Measurements from ENCODE around the gene MUL1. TPM values are rescaled to one million over a fixed set of nuclear protein-coding genes. Genes with fewer than 3 reads are reported as not detected.

Gene MUL1
- total RNA-seq, 4 donors from 2014 or later: 5.8 to 42.9 (median 28.7) TPM

DNA sequence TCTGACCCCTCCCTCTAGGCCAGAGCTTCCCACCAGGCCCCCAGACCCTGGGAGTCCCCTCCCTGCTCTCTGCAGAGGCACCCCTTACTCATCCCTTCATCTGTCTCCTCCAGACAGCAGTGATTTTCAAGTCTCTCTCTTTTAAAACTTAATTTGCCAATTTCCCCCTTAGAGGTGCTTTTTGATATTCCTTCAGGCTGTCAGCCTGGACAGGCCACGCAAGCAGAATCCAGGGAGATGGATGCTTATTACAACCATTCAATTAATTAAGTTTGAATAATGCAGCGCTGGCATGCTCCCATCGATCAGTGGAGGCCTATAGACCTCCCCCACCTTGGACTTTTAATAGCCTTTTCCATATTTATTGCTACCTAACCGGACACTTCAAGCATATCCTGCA lies 28.1 kb downstream of the MUL1 start:
- no peak for DNase-seq
- TF ChIP-seq, protein P1, sequence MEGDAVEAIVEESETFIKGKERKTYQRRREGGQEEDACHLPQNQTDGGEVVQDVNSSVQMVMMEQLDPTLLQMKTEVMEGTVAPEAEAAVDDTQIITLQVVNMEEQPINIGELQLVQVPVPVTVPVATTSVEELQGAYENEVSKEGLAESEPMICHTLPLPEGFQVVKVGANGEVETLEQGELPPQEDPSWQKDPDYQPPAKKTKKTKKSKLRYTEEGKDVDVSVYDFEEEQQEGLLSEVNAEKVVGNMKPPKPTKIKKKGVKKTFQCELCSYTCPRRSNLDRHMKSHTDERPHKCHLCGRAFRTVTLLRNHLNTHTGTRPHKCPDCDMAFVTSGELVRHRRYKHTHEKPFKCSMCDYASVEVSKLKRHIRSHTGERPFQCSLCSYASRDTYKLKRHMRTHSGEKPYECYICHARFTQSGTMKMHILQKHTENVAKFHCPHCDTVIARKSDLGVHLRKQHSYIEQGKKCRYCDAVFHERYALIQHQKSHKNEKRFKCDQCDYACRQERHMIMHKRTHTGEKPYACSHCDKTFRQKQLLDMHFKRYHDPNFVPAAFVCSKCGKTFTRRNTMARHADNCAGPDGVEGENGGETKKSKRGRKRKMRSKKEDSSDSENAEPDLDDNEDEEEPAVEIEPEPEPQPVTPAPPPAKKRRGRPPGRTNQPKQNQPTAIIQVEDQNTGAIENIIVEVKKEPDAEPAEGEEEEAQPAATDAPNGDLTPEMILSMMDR (IDR thresholded peaks at IDR 0.05): no peak
- no peak for TF ChIP-seq POLR2A (IDR thresholded peaks at IDR 0.05)
- peak overlapping the region in 3 of 4 donors; percentile 75 to 95 (median 90) for H3K27ac ChIP-seq
- H3K36me3 ChIP-seq: no peaks in the 10 kb centered on the region
- peak overlapping the region in 2 of 4 donors; percentile 20 to 34 for H3K4me3 ChIP-seq
- H3K27me3 ChIP-seq: peaks cover 0 to 7% of the 10 kb centered on the region in 2 donors
- no peaks in the 10 kb centered on the region for H3K9me3 ChIP-seq
- H3K4me1 ChIP-seq: peaks cover 0 to 80% (median 10%) of the 10 kb centered on the region in 4 donors

DNA sequence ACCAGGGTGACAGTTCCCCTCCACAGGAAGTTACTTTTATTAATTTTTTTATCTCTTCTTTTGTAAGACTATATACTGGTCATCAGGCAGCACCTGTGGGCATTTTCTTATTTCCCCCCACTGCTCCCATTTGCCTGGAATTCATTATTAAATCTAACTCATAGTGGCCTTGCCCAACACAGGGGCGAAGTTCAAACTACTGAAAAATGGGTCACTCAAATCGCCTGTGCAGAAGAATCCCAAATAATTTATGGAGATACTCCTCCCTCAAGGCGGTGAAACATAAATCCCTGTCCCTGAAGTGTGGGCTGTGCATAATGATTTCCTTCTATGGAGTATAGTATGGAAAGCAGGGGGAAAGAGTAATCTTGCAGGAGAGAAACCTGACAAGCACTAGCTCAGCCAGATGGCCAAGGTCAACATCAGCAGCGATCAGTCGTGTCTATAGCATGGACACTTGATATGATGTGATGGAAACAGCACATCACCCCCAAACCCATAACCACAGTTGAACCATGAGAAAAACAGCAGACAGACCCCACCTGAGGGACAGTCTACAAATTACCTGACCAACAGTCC lies 29.8 kb downstream of the MUL1 start:
- no peaks in the 10 kb centered on the region for H3K9me3 ChIP-seq
- H3K4me3 ChIP-seq: no peak overlapping the region
- peak overlapping the region in 3 of 4 donors; percentile 6 to 91 (median 19) for H3K27ac ChIP-seq
- TF ChIP-seq, protein P1 (IDR thresholded peaks at IDR 0.05): no peak
- TF ChIP-seq POLR2A (IDR thresholded peaks at IDR 0.05): no peak
- no peaks in the 10 kb centered on the region for H3K36me3 ChIP-seq
- no peak for DNase-seq
- peaks cover 0 to 85% (median 4%) of the 10 kb centered on the region in 4 donors for H3K4me1 ChIP-seq
- peaks cover 0 to 7% of the 10 kb centered on the region in 2 donors for H3K27me3 ChIP-seq

DNA sequence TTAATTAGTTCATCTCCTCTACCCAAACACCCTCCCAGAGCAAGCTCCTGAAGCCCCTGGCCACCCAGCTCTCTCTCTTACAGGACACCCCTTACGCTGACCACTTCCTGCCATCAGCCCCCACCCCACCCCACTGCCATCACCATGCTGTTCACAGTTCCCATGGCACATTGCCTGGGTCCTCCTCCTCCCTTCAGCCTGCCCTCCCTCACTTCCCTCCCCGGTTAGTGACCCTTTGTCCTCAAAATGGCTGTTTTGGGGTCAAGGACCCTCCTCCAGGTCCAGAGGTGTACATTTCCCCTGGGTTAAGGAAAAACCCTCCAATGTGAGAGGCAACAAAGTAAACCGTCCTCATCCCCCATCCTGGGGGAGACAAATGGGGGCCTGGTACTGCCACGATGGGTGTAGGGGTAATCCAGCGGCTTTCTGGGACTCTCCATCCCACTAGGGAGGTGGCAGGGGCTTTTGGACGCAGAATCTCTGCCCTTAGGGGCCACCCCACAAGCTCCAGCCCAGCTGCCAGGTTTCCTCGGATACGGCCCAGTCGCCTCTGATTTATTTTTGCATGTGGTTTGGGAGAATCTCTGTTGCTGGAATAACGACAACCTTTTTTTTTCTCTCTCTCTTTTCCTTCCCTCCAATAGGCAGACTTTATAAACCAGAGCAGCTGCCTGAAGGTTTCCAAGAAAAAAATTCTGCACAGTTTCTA lies 30.4 kb downstream of the MUL1 start:
- Histone ChIP-seq H3K4me1 (peaks cover 0 to 83% (median 4%) of the 10 kb centered on the region in 4 donors), H3K4me3 (no peak overlapping the region), H3K9me3 (no peaks in the 10 kb centered on the region), H3K36me3 (no peaks in the 10 kb centered on the region), H3K27ac (peak overlapping the region in 3 of 4 donors; percentile 84 to 93 (median 91)), H3K27me3 (peaks cover 0 to 7% of the 10 kb centered on the region in 2 donors)
- DNase-seq: no peak
- TF ChIP-seq, protein P1 (IDR thresholded peaks at IDR 0.05): no peak
- TF ChIP-seq POLR2A (IDR thresholded peaks at IDR 0.05): no peak

DNA sequence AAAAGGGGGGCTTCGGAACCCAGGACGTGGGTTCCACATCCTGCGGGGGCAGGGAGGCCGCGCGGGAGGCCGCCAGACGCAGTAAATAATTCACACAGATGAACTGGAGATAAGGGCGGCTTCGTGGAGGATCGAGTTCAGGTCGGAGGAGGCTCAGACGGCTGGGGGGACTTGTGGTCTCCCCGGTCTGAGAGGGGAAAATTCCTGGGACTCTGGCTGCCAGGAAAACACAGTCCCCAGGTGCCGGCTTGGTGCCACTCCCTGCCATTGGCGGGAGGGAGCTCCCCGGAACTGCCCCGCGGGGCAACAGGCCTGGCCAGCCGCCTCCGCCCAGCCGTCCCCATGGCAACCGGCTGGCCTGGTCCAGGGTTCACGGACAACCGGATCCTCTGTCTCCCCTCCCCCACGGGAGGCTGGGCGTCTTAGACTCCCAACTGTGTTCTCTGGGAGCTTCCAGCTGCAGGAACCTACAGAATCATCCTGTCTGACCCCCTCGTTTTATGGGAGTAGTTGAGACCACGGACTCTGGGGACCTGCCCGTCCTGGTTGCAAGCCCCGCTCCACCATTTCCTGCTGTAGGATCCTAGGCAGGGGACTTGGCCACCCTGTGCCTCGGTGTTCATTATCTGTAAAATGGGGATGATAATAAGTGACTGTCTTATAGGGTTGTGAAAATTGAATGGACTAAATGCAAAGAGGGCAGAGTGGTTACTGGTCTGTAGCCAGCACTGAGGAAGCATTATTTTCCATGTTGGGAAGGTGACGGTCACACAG lies 31.5 kb downstream of the MUL1 start:
- Histone ChIP-seq H3K4me3 (peak overlapping the region in 2 of 4 donors; percentile 44 to 51), H3K9me3 (no peaks in the 10 kb centered on the region), H3K27ac (peak overlapping the region in 3 of 4 donors; percentile 84 to 93 (median 91)), H3K36me3 (no peaks in the 10 kb centered on the region), H3K4me1 (peaks cover 0 to 73% (median 4%) of the 10 kb centered on the region in 4 donors), H3K27me3 (peaks cover 0 to 7% of the 10 kb centered on the region in 2 donors)
- DNase-seq: peak in 2 of 3 donors; percentile 93 to 96
- TF ChIP-seq POLR2A (IDR thresholded peaks at IDR 0.05): peak; percentile 63 to 78
- TF ChIP-seq, protein P1 (IDR thresholded peaks at IDR 0.05): no peak

DNA sequence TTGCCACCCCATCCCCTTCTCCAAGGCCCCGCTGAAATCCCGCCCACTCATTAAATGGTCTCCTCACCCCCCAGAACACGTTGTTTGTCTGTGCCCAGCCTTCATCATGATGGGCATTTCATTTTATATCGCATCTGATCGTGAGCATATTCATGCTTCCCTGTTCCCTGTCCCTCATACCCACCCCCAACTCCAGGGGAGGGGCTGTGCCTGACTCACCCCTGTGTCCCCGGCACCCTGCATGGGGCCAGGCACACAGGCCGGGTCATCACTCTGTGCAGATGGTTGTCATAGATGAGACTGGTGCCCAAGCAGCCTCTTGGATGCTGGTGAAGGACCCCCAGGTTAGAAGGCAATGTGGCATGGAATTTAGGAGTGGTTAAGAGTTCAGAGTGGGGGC lies 33.0 kb downstream of the MUL1 start:
- peak overlapping the region in 2 of 4 donors; percentile 18 to 58 for H3K27ac ChIP-seq
- DNase-seq: peak in 1 of 3 donors; percentile 57
- H3K9me3 ChIP-seq: no peaks in the 10 kb centered on the region
- no peak overlapping the region for H3K4me3 ChIP-seq
- peaks cover 0 to 7% of the 10 kb centered on the region in 2 donors for H3K27me3 ChIP-seq
- no peaks in the 10 kb centered on the region for H3K36me3 ChIP-seq
- H3K4me1 ChIP-seq: peaks cover 0 to 61% (median 4%) of the 10 kb centered on the region in 4 donors
- TF ChIP-seq POLR2A (IDR thresholded peaks at IDR 0.05): peak in 1 of 2 donors; percentile 16
- TF ChIP-seq, protein P1 (IDR thresholded peaks at IDR 0.05): no peak
